ENCODE results near the gene TNFRSF12A. TPM values are rescaled to one million over a fixed set of nuclear protein-coding genes. Genes with fewer than 3 reads are reported as not detected.
A peak's percentile ranks its signal among the peaks of the same experiment; 100 is the strongest.

TNFRSF12A gene
- total and polyA plus RNA-seq, 9 of the 15 experiments (the other 6 are each of a cell fraction or from before 2014, with no cell fraction given) = 0.41 to 61.8 (median 26.5) TPM

DNA sequence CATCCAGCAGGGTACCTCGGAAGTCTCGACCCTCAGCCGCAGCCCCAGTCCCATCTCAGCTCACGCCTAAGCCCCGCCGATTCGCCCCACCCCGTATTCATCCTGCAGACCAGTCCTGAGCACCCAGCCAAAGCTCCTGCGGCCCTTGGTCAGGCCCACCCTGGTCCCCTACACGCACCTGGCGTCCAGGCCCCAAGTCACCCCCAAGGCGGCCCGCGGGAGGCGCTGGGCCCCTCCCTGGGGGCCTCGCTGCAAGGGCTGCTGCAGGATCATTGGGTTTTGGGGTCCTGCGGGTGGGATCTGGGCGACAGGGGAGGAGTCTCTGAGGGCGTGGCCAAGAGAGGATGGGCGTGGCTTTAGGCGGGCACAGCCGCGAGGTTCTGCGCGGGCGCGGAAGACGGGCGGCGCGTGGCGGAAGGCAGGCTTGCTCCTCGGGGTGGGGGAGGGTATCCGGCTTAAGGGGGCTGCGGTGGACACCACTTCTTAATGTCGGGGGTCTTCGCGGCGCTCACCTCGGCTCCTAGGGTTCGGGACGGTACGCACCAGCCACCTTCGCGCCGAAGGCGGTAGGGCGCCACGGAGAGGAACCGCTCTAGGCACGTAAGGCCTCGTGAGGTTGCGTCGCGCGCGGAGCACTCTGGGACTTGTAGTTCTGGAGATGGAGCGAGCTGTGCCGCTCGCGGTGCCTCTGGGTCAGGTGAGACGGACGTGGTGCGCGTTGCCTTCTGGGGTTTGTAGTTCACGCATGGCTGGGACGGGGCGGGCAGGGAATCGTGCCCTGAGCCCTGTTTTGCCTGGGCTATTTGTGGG lies 3.7 kb downstream of the TNFRSF12A start, which contains the start of the genes HCFC1R1 and THOC6 (continued):
- TF ChIP-seq, protein P1, sequence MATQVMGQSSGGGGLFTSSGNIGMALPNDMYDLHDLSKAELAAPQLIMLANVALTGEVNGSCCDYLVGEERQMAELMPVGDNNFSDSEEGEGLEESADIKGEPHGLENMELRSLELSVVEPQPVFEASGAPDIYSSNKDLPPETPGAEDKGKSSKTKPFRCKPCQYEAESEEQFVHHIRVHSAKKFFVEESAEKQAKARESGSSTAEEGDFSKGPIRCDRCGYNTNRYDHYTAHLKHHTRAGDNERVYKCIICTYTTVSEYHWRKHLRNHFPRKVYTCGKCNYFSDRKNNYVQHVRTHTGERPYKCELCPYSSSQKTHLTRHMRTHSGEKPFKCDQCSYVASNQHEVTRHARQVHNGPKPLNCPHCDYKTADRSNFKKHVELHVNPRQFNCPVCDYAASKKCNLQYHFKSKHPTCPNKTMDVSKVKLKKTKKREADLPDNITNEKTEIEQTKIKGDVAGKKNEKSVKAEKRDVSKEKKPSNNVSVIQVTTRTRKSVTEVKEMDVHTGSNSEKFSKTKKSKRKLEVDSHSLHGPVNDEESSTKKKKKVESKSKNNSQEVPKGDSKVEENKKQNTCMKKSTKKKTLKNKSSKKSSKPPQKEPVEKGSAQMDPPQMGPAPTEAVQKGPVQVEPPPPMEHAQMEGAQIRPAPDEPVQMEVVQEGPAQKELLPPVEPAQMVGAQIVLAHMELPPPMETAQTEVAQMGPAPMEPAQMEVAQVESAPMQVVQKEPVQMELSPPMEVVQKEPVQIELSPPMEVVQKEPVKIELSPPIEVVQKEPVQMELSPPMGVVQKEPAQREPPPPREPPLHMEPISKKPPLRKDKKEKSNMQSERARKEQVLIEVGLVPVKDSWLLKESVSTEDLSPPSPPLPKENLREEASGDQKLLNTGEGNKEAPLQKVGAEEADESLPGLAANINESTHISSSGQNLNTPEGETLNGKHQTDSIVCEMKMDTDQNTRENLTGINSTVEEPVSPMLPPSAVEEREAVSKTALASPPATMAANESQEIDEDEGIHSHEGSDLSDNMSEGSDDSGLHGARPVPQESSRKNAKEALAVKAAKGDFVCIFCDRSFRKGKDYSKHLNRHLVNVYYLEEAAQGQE (IDR thresholded peaks at IDR 0.05; ENCODE audit: borderline replicate concordance) = peak; percentile 39; the same call in 1 of the 2 replicates
- TF ChIP-seq, protein P1 (CRISPR knock-in tag; IDR thresholded peaks at IDR 0.05; ENCODE audit: low read depth) = peak; percentile 71
- TF ChIP-seq, protein P2, sequence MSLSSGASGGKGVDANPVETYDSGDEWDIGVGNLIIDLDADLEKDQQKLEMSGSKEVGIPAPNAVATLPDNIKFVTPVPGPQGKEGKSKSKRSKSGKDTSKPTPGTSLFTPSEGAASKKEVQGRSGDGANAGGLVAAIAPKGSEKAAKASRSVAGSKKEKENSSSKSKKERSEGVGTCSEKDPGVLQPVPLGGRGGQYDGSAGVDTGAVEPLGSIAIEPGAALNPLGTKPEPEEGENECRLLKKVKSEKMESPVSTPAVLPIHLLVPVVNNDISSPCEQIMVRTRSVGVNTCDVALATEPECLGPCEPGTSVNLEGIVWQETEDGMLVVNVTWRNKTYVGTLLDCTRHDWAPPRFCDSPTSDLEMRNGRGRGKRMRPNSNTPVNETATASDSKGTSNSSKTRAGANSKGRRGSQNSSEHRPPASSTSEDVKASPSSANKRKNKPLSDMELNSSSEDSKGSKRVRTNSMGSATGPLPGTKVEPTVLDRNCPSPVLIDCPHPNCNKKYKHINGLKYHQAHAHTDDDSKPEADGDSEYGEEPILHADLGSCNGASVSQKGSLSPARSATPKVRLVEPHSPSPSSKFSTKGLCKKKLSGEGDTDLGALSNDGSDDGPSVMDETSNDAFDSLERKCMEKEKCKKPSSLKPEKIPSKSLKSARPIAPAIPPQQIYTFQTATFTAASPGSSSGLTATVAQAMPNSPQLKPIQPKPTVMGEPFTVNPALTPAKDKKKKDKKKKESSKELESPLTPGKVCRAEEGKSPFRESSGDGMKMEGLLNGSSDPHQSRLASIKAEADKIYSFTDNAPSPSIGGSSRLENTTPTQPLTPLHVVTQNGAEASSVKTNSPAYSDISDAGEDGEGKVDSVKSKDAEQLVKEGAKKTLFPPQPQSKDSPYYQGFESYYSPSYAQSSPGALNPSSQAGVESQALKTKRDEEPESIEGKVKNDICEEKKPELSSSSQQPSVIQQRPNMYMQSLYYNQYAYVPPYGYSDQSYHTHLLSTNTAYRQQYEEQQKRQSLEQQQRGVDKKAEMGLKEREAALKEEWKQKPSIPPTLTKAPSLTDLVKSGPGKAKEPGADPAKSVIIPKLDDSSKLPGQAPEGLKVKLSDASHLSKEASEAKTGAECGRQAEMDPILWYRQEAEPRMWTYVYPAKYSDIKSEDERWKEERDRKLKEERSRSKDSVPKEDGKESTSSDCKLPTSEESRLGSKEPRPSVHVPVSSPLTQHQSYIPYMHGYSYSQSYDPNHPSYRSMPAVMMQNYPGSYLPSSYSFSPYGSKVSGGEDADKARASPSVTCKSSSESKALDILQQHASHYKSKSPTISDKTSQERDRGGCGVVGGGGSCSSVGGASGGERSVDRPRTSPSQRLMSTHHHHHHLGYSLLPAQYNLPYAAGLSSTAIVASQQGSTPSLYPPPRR (CRISPR knock-in tag; IDR thresholded peaks at IDR 0.05; ENCODE audit: borderline replicate concordance) = no peak
- peak; percentile 8 to 81; a peak in 2 of 4 replicates for TF ChIP-seq TBL1XR1 (IDR thresholded peaks at IDR 0.05; ENCODE audit: low read length in 2 of 2)
- TF ChIP-seq, protein P3, sequence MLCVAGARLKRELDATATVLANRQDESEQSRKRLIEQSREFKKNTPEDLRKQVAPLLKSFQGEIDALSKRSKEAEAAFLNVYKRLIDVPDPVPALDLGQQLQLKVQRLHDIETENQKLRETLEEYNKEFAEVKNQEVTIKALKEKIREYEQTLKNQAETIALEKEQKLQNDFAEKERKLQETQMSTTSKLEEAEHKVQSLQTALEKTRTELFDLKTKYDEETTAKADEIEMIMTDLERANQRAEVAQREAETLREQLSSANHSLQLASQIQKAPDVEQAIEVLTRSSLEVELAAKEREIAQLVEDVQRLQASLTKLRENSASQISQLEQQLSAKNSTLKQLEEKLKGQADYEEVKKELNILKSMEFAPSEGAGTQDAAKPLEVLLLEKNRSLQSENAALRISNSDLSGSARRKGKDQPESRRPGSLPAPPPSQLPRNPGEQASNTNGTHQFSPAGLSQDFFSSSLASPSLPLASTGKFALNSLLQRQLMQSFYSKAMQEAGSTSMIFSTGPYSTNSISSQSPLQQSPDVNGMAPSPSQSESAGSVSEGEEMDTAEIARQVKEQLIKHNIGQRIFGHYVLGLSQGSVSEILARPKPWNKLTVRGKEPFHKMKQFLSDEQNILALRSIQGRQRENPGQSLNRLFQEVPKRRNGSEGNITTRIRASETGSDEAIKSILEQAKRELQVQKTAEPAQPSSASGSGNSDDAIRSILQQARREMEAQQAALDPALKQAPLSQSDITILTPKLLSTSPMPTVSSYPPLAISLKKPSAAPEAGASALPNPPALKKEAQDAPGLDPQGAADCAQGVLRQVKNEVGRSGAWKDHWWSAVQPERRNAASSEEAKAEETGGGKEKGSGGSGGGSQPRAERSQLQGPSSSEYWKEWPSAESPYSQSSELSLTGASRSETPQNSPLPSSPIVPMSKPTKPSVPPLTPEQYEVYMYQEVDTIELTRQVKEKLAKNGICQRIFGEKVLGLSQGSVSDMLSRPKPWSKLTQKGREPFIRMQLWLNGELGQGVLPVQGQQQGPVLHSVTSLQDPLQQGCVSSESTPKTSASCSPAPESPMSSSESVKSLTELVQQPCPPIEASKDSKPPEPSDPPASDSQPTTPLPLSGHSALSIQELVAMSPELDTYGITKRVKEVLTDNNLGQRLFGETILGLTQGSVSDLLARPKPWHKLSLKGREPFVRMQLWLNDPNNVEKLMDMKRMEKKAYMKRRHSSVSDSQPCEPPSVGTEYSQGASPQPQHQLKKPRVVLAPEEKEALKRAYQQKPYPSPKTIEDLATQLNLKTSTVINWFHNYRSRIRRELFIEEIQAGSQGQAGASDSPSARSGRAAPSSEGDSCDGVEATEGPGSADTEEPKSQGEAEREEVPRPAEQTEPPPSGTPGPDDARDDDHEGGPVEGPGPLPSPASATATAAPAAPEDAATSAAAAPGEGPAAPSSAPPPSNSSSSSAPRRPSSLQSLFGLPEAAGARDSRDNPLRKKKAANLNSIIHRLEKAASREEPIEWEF (CRISPR knock-in tag; IDR thresholded peaks at IDR 0.05) = no peak

Measured in K562 (cell line).